Mesothelial cell of epicardium (in vitro differentiated cells): ENCODE results near the gene ABCC8. TPM values are rescaled to one million over a fixed set of nuclear protein-coding genes. Genes with fewer than 3 reads are reported as not detected.

Experiments used
- DNase-seq, 2 experiments: peaks; one replicate each; pipeline ENCODE4 v3.0.0; 2021; ENCODE audit warnings: low spot score in 2 of 2; ENCODE audit not compliant: unreplicated experiment in 2 of 2
- H3K27ac Mint-ChIP-seq: 2 replicates; pipeline ENCODE4 v1.8.0; 2021; ENCODE audit warnings: mixed read lengths
- H3K27me3 Mint-ChIP-seq: 2 replicates; pipeline ENCODE4 v1.8.0; 2021; ENCODE audit warnings: low read depth, mixed read lengths
- H3K36me3 Mint-ChIP-seq: 2 replicates; pipeline ENCODE4 v1.8.0; 2021; ENCODE audit warnings: mixed read lengths
- H3K4me1 Mint-ChIP-seq: 2 replicates; pipeline ENCODE4 v1.8.0; 2021; ENCODE audit warnings: mixed read lengths
- H3K4me3 Mint-ChIP-seq: 2 replicates; pipeline ENCODE4 v1.8.0; 2021; ENCODE audit warnings: mild to moderate bottlenecking, moderate library complexity, mixed read lengths
- H3K9me3 Mint-ChIP-seq: 2 replicates; pipeline ENCODE4 v1.8.0; 2021; ENCODE audit warnings: mixed read lengths
- total RNA-seq: library from RNA; stranded (reverse); gene quantifications from 3 replicates; pipeline ENCODE4 v1.2.1, GENCODE V29; 2021
- TF ChIP-seq, protein P1 (sequence below): fragments of 200-600 bp; sonication (generic); IDR thresholded peaks from one replicate; pipeline ENCODE4 v1.5.0; 2021; ENCODE audit warnings: antibody characterized with exemption; ENCODE audit not compliant: unreplicated experiment

ABCC8 gene
- total RNA-seq, 1 donor from 2014 or later = not detected

DNA sequence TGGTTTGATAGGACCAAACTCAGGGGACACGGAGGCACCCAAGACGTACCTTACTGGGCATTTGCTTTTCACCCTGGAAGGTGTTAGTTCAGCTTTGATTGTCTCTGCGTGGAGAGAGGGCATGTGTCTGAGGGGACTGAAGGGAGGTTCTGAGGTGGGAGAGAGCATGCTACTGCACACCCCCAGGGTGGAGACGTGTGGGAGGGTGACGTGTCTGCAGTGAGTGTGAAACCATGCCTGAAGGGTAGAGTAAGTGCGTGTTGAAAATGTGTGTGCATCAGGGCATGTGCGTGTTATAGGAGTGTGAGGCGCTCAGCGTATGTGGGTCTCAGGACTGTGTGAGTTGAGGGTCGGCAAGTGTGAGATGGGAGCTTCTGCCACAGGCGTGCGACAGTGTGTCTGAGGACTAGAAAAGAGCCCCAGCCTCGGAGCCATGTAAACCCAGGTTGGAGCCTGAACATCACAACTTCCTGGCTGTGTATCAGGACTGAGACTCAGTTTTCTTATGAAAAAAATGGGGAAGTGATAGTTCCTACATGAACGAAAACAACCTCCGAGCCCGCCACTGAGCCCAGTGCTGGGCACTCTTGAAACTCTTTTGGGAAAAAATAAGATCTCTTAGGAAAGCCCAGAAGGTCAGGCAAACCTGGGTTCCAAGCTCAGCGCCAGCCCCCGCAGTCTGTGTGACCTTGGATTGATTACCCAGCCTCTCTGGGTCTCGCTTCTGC lies 76.4 kb downstream of the ABCC8 start:
- Mint-ChIP-seq H3K27me3 (peaks cover 19% of the 10 kb centered on the region), H3K9me3 (peaks cover 3% of the 10 kb centered on the region), H3K27ac (no peak overlapping the region), H3K4me3 (no peak overlapping the region), H3K4me1 (no peaks in the 10 kb centered on the region), H3K36me3 (no peaks in the 10 kb centered on the region)
- no peak for DNase-seq
- TF ChIP-seq, protein P1, sequence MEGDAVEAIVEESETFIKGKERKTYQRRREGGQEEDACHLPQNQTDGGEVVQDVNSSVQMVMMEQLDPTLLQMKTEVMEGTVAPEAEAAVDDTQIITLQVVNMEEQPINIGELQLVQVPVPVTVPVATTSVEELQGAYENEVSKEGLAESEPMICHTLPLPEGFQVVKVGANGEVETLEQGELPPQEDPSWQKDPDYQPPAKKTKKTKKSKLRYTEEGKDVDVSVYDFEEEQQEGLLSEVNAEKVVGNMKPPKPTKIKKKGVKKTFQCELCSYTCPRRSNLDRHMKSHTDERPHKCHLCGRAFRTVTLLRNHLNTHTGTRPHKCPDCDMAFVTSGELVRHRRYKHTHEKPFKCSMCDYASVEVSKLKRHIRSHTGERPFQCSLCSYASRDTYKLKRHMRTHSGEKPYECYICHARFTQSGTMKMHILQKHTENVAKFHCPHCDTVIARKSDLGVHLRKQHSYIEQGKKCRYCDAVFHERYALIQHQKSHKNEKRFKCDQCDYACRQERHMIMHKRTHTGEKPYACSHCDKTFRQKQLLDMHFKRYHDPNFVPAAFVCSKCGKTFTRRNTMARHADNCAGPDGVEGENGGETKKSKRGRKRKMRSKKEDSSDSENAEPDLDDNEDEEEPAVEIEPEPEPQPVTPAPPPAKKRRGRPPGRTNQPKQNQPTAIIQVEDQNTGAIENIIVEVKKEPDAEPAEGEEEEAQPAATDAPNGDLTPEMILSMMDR = no peak

DNA sequence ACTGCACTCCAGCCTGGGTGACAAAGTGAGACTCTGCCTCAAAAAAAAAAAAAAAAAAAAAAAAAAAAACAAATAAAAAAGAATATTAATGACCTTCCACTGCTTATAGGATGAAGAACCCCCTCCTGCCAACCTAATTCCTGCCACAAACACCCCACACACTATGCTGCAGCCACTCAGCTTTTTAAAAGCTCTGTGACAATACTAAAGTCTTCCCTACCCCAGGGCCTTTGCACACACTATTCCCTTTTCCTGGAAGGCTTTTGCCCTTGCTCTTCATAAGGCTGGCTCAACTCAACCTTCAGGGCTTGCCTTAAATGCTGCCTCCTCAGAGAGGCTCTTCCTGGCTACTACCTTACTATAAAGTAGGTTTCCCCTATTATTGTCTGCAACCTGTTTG lies 77.4 kb downstream of the ABCC8 start:
- TF ChIP-seq, protein P1 = no peak
- DNase-seq = no peak
- H3K36me3 Mint-ChIP-seq = no peaks in the 10 kb centered on the region
- peaks cover 3% of the 10 kb centered on the region for H3K9me3 Mint-ChIP-seq
- peaks cover 19% of the 10 kb centered on the region for H3K27me3 Mint-ChIP-seq
- H3K27ac Mint-ChIP-seq = no peak overlapping the region
- no peaks in the 10 kb centered on the region for H3K4me1 Mint-ChIP-seq
- no peak overlapping the region for H3K4me3 Mint-ChIP-seq

DNA sequence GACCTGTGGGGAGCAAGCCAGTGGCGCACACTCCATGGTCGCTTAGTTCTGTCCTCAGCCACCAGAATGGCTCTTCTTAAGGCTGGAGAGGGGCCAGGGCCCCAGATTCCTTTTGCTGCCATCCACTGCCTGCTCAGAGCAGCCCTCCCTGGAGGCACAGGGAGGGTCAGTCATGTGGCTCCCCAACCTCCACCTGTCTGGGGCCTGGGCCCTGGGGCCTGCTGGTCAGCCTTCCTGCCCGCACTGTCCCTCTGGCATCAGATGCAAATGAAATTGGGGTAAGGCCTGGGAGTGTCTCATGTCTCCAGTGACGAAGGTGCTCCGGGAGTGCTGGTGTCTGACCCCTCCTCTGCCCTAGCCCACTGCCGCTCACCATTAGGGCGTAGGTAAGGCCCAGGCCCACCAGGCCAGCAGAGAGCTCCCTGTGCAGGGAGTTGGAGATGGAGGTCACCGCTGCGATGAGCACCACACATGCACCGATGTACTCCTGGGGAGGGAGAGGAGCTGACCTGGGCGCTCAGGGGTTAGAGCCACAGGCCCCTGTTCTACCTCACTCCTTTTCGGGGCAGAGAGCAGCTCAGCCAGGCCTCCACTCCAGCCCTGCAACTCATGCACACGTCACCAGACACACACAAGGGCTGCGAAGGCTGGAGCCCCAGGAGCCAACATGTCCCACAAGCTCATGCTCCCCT lies 79.2 kb downstream of the ABCC8 start:
- TF ChIP-seq, protein P1 = no peak
- H3K36me3 Mint-ChIP-seq = no peaks in the 10 kb centered on the region
- no peak for DNase-seq
- H3K27ac Mint-ChIP-seq = no peak overlapping the region
- no peaks in the 10 kb centered on the region for H3K4me1 Mint-ChIP-seq
- no peak overlapping the region for H3K4me3 Mint-ChIP-seq
- peaks cover 3% of the 10 kb centered on the region for H3K9me3 Mint-ChIP-seq
- H3K27me3 Mint-ChIP-seq = peaks cover 21% of the 10 kb centered on the region

DNA sequence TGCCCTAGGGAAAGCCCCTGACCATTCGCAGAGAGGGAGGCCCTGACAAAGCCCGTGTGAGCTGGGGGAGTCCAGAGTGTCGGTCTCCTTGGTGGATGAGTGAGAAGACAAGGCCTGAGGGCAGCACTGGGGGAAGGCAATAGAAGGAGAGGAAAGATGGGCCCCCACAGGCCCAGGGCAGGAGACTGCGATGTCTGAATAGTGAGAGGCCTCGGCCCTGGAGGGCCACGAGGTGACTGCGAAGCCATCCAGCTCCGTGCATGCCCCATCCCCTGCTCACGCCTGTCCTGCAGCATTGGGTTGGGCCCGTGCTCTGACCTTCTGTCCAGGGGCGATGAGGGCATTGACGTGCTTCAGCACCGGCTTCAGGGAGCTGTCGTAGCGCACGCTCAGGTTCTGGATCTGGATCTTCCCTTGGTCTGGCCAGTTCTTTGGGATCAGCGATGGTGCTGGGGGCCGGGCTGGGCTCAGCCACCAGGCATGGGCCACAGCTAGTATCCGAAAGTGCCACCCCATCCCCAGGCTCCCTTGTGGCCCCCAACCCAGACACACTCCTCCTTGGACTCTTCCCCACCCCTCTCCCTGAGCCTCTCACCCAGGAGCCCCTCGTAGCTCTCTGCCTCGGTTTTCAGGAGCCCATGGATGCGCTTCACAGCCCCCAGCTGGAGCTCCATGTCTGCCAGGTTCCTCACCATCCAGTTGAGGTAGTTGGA lies 79.9 kb downstream of the ABCC8 start:
- DNase-seq = no peak
- Mint-ChIP-seq H3K36me3 (no peaks in the 10 kb centered on the region), H3K9me3 (peaks cover 3% of the 10 kb centered on the region), H3K4me1 (no peaks in the 10 kb centered on the region), H3K4me3 (no peak overlapping the region), H3K27me3 (peaks cover 27% of the 10 kb centered on the region), H3K27ac (no peak overlapping the region)
- TF ChIP-seq, protein P1 = no peak

DNA sequence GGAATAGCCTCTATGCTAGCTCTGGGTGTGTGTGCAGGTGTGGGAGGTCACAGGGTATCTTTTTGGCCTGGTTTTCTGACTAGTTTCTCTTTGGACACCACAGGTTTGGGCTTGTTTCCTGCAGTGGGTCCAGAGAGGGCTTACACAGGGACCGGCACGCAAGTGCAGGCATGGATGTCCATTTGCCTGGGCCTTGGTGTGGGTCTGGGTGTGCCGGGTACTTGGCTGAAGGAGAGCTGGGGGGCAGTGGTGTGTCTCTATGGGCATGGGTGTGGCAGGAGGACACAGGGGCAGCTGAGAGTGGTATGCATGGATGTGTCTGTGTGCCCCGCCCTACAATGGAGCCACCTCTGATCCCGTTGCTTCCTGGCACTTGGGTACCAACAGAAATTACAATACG lies 80.7 kb downstream of the ABCC8 start:
- Mint-ChIP-seq H3K27me3 (peaks cover 33% of the 10 kb centered on the region), H3K9me3 (peaks cover 3% of the 10 kb centered on the region)
- TF ChIP-seq, protein P1 = no peak

More for the DNA sequence above, 80.7 kb downstream of the ABCC8 start:
- DNase-seq = no peak
- Mint-ChIP-seq H3K36me3 (no peaks in the 10 kb centered on the region), H3K4me1 (no peaks in the 10 kb centered on the region), H3K27ac (no peak overlapping the region), H3K4me3 (no peak overlapping the region)
